HEK293 (cell line): ENCODE measurements around the gene FYB1.
A peak's percentile ranks its signal among the peaks of the same experiment; 100 is the strongest.

Experiments
- EGR2 ChIP-seq: fragments of 450-650 bp; formaldehyde crosslinking; IDR thresholded peaks from 2 replicates; pipeline ENCODE4 v1.5.1; 2016; ENCODE audit warnings: low read depth, missing biosample characterization, missing genetic modification characterization
- KLF10 ChIP-seq: fragments of 450-650 bp; IDR thresholded peaks from 2 replicates; pipeline ENCODE4 v1.5.1; 2018; ENCODE audit warnings: missing biosample characterization, mild to moderate bottlenecking, missing genetic modification characterization
- SCRT1 ChIP-seq: fragments of 450-650 bp; formaldehyde crosslinking; IDR thresholded peaks from 2 replicates; pipeline ENCODE4 v1.5.1; 2016; ENCODE audit warnings: missing biosample characterization, missing genetic modification characterization, borderline replicate concordance
- TRIM28 ChIP-seq: IDR thresholded peaks from 2 replicates; pipeline ENCODE4 v1.6.1; 2011; ENCODE audit warnings: low read length, control low read depth, borderline replicate concordance
- ZNF366 ChIP-seq: fragments of 450-650 bp; formaldehyde crosslinking; conservative IDR thresholded peaks from 2 replicates; pipeline ENCODE4 v1.5.1; 2016; ENCODE audit warnings: missing biosample characterization, missing genetic modification characterization
- ZNF555 ChIP-seq: fragments of 450-650 bp; formaldehyde crosslinking; conservative IDR thresholded peaks from 2 replicates; pipeline ENCODE4 v1.5.1; 2017; ENCODE audit warnings: missing biosample characterization, mild to moderate bottlenecking, missing genetic modification characterization, inconsistent platforms
- ZNF701 ChIP-seq: fragments of 450-650 bp; formaldehyde crosslinking; IDR thresholded peaks from 2 replicates; pipeline ENCODE4 v1.5.1; 2016; ENCODE audit warnings: missing biosample characterization, missing genetic modification characterization
- ZNF707 ChIP-seq: fragments of 450-650 bp; formaldehyde crosslinking; IDR thresholded peaks from 2 replicates; pipeline ENCODE4 v1.5.1; 2016; ENCODE audit warnings: missing biosample characterization, missing genetic modification characterization
- TF ChIP-seq, protein P1 (sequence below): fragments of 450-650 bp; formaldehyde crosslinking; IDR thresholded peaks from 2 replicates; pipeline ENCODE4 v1.5.1; 2016; ENCODE audit warnings: missing biosample characterization, missing genetic modification characterization
- TF ChIP-seq, protein P2 (sequence below): fragments of 450-650 bp; formaldehyde crosslinking; IDR thresholded peaks from 2 replicates; pipeline ENCODE4 v1.5.1; 2016; ENCODE audit warnings: missing biosample characterization, missing genetic modification characterization, borderline replicate concordance
- TF ChIP-seq, protein P3 (sequence below): fragments of 450-650 bp; formaldehyde crosslinking; IDR thresholded peaks from 2 replicates; pipeline ENCODE4 v1.5.1; 2017; ENCODE audit warnings: missing biosample characterization, missing genetic modification characterization
- TF ChIP-seq, protein P4 (sequence below): fragments of 450-650 bp; formaldehyde crosslinking; IDR thresholded peaks from 2 replicates; pipeline ENCODE4 v1.5.1; 2017; ENCODE audit warnings: missing biosample characterization, missing genetic modification characterization
- TF ChIP-seq, protein P5 (sequence below): fragments of 450-650 bp; formaldehyde crosslinking; conservative IDR thresholded peaks from 2 replicates; pipeline ENCODE4 v1.5.1; 2016; ENCODE audit warnings: low read depth, missing biosample characterization, missing genetic modification characterization
- TF ChIP-seq, protein P6 (sequence below): fragments of 450-650 bp; formaldehyde crosslinking; IDR thresholded peaks from 2 replicates; pipeline ENCODE4 v1.5.1; 2016; ENCODE audit warnings: missing biosample characterization, missing genetic modification characterization
- TF ChIP-seq, protein P7 (sequence below): IDR thresholded peaks from 2 replicates; pipeline ENCODE4 v1.6.1; 2011; ENCODE audit warnings: mild to moderate bottlenecking, low read depth, low read length, borderline replicate concordance
- TF ChIP-seq, protein P8 (sequence below): fragments of 450-650 bp; formaldehyde crosslinking; IDR thresholded peaks from 2 replicates; pipeline ENCODE4 v1.5.1; 2016; ENCODE audit warnings: missing biosample characterization, missing genetic modification characterization, low read depth

Gene FYB1

DNA sequence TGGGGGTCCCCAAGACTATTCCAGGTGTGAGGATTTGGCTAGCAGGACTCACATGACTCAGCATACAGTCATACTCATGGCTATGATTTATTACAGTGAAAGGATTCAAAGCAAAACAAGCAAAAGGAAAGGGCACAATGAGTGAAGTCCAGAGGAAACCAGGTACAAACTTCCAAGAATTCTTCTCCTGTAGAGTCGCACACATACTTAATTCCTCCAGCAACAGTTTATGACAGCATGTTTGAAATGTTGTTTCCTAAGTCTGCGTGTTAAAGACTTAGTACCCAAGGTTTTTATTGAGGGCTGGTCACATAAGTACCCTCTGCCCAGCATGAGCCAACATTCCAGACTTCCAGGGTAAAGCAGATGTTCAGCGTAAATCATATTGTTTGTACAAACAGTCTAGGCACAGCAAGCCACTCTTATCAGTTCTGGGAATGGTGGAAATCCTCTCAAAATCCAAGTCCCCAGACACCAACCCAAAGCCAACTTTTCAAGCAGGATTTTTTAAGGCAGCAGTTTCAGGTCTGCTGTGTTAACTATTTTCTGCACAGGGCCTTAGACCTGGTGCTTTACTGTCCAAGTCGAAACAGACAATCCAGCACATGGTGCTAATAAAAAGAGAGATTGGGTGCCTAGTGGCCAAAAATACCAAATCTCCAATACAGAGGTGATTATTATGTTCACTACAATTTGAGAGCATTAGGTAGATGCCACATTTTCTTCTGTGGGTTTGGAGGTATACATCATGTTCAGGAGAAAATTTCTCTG lies 126.6 kb downstream of the FYB1 start (continued):
- TF ChIP-seq, protein P1, sequence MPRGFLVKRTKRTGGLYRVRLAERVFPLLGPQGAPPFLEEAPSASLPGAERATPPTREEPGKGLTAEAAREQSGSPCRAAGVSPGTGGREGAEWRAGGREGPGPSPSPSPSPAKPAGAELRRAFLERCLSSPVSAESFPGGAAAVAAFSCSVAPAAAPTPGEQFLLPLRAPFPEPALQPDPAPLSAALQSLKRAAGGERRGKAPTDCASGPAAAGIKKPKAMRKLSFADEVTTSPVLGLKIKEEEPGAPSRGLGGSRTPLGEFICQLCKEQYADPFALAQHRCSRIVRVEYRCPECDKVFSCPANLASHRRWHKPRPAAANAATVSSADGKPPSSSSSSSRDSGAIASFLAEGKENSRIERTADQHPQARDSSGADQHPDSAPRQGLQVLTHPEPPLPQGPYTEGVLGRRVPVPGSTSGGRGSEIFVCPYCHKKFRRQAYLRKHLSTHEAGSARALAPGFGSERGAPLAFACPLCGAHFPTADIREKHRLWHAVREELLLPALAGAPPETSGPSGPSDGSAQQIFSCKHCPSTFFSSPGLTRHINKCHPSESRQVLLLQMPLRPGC (tag by site-specific recombination), result no peak
- TF ChIP-seq ZNF701 (tag by site-specific recombination), result no peak
- 0 out of 2 replicates have a peak, but pooled peaks have one; percentile 16 for TF ChIP-seq ZNF366 (tag by site-specific recombination)
- no peak for TF ChIP-seq KLF10 (tag by site-specific recombination)
- TF ChIP-seq, protein P2, sequence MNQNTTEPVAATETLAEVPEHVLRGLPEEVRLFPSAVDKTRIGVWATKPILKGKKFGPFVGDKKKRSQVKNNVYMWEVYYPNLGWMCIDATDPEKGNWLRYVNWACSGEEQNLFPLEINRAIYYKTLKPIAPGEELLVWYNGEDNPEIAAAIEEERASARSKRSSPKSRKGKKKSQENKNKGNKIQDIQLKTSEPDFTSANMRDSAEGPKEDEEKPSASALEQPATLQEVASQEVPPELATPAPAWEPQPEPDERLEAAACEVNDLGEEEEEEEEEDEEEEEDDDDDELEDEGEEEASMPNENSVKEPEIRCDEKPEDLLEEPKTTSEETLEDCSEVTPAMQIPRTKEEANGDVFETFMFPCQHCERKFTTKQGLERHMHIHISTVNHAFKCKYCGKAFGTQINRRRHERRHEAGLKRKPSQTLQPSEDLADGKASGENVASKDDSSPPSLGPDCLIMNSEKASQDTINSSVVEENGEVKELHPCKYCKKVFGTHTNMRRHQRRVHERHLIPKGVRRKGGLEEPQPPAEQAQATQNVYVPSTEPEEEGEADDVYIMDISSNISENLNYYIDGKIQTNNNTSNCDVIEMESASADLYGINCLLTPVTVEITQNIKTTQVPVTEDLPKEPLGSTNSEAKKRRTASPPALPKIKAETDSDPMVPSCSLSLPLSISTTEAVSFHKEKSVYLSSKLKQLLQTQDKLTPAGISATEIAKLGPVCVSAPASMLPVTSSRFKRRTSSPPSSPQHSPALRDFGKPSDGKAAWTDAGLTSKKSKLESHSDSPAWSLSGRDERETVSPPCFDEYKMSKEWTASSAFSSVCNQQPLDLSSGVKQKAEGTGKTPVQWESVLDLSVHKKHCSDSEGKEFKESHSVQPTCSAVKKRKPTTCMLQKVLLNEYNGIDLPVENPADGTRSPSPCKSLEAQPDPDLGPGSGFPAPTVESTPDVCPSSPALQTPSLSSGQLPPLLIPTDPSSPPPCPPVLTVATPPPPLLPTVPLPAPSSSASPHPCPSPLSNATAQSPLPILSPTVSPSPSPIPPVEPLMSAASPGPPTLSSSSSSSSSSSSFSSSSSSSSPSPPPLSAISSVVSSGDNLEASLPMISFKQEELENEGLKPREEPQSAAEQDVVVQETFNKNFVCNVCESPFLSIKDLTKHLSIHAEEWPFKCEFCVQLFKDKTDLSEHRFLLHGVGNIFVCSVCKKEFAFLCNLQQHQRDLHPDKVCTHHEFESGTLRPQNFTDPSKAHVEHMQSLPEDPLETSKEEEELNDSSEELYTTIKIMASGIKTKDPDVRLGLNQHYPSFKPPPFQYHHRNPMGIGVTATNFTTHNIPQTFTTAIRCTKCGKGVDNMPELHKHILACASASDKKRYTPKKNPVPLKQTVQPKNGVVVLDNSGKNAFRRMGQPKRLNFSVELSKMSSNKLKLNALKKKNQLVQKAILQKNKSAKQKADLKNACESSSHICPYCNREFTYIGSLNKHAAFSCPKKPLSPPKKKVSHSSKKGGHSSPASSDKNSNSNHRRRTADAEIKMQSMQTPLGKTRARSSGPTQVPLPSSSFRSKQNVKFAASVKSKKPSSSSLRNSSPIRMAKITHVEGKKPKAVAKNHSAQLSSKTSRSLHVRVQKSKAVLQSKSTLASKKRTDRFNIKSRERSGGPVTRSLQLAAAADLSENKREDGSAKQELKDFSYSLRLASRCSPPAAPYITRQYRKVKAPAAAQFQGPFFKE (tag by site-specific recombination), result no peak
- TF ChIP-seq SCRT1 (tag by site-specific recombination), result 0 out of 2 replicates have a peak, but pooled peaks have one; percentile 44
- TF ChIP-seq, protein P3, sequence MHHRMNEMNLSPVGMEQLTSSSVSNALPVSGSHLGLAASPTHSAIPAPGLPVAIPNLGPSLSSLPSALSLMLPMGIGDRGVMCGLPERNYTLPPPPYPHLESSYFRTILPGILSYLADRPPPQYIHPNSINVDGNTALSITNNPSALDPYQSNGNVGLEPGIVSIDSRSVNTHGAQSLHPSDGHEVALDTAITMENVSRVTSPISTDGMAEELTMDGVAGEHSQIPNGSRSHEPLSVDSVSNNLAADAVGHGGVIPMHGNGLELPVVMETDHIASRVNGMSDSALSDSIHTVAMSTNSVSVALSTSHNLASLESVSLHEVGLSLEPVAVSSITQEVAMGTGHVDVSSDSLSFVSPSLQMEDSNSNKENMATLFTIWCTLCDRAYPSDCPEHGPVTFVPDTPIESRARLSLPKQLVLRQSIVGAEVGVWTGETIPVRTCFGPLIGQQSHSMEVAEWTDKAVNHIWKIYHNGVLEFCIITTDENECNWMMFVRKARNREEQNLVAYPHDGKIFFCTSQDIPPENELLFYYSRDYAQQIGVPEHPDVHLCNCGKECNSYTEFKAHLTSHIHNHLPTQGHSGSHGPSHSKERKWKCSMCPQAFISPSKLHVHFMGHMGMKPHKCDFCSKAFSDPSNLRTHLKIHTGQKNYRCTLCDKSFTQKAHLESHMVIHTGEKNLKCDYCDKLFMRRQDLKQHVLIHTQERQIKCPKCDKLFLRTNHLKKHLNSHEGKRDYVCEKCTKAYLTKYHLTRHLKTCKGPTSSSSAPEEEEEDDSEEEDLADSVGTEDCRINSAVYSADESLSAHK (tag by site-specific recombination), result no peak
- TF ChIP-seq, protein P4, sequence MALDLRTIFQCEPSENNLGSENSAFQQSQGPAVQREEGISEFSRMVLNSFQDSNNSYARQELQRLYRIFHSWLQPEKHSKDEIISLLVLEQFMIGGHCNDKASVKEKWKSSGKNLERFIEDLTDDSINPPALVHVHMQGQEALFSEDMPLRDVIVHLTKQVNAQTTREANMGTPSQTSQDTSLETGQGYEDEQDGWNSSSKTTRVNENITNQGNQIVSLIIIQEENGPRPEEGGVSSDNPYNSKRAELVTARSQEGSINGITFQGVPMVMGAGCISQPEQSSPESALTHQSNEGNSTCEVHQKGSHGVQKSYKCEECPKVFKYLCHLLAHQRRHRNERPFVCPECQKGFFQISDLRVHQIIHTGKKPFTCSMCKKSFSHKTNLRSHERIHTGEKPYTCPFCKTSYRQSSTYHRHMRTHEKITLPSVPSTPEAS (tag by site-specific recombination), result no peak
- no peak for TF ChIP-seq EGR2
- TF ChIP-seq TRIM28, result no peak
- TF ChIP-seq, protein P5, sequence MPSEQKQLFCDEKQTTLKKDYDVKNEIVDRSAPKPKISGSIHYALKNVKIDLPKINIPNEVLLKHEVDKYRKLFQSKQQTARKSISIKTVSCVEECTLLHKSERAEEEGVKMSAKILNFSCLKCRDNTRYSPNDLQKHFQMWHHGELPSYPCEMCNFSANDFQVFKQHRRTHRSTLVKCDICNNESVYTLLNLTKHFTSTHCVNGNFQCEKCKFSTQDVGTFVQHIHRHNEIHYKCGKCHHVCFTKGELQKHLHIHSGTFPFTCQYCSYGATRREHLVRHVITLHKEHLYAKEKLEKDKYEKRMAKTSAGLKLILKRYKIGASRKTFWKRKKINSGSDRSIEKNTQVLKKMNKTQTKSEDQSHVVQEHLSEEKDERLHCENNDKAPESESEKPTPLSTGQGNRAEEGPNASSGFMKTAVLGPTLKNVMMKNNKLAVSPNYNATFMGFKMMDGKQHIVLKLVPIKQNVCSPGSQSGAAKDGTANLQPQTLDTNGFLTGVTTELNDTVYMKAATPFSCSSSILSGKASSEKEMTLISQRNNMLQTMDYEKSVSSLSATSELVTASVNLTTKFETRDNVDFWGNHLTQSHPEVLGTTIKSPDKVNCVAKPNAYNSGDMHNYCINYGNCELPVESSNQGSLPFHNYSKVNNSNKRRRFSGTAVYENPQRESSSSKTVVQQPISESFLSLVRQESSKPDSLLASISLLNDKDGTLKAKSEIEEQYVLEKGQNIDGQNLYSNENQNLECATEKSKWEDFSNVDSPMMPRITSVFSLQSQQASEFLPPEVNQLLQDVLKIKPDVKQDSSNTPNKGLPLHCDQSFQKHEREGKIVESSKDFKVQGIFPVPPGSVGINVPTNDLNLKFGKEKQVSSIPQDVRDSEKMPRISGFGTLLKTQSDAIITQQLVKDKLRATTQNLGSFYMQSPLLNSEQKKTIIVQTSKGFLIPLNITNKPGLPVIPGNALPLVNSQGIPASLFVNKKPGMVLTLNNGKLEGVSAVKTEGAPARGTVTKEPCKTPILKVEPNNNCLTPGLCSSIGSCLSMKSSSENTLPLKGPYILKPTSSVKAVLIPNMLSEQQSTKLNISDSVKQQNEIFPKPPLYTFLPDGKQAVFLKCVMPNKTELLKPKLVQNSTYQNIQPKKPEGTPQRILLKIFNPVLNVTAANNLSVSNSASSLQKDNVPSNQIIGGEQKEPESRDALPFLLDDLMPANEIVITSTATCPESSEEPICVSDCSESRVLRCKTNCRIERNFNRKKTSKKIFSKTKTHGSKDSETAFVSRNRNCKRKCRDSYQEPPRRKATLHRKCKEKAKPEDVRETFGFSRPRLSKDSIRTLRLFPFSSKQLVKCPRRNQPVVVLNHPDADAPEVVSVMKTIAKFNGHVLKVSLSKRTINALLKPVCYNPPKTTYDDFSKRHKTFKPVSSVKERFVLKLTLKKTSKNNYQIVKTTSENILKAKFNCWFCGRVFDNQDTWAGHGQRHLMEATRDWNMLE, result 0 out of 2 replicates have a peak, but pooled peaks have one; percentile 22
- no peak for TF ChIP-seq ZNF707 (tag by site-specific recombination)
- TF ChIP-seq, protein P6, sequence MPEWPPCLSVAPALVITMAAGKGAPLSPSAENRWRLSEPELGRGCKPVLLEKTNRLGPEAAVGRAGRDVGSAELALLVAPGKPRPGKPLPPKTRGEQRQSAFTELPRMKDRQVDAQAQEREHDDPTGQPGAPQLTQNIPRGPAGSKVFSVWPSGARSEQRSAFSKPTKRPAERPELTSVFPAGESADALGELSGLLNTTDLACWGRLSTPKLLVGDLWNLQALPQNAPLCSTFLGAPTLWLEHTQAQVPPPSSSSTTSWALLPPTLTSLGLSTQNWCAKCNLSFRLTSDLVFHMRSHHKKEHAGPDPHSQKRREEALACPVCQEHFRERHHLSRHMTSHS (tag by site-specific recombination), result no peak
- TF ChIP-seq, protein P7, sequence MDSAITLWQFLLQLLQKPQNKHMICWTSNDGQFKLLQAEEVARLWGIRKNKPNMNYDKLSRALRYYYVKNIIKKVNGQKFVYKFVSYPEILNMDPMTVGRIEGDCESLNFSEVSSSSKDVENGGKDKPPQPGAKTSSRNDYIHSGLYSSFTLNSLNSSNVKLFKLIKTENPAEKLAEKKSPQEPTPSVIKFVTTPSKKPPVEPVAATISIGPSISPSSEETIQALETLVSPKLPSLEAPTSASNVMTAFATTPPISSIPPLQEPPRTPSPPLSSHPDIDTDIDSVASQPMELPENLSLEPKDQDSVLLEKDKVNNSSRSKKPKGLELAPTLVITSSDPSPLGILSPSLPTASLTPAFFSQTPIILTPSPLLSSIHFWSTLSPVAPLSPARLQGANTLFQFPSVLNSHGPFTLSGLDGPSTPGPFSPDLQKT, result no peak
- TF ChIP-seq ZNF555 (tag by site-specific recombination), result no peak
- TF ChIP-seq, protein P8, sequence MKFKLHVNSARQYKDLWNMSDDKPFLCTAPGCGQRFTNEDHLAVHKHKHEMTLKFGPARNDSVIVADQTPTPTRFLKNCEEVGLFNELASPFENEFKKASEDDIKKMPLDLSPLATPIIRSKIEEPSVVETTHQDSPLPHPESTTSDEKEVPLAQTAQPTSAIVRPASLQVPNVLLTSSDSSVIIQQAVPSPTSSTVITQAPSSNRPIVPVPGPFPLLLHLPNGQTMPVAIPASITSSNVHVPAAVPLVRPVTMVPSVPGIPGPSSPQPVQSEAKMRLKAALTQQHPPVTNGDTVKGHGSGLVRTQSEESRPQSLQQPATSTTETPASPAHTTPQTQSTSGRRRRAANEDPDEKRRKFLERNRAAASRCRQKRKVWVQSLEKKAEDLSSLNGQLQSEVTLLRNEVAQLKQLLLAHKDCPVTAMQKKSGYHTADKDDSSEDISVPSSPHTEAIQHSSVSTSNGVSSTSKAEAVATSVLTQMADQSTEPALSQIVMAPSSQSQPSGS, result no peak
